ENCODE measurements around the gene FRMD4B.

GRCh38 chr3:69218079-69218478, 167.8 kb downstream of the FRMD4B start:
- no peak for TF ChIP-seq CTCF (IDR thresholded peaks at IDR 0.05)
- TF ChIP-seq POLR2A (IDR thresholded peaks at IDR 0.05), result no peak

Measured in lower leg skin (tissue), 3 donors.